Vagina (tissue), 2 donors: Measurements from ENCODE around the gene PTPRD.

Source experiments
- CTCF ChIP-seq, 3 experiments: fragments of 450-650 bp in 2 of 3; fragments of 200-600 bp in 1 of 3; sonication (generic) in 1 of 3; IDR thresholded peaks; one replicate each; pipeline ENCODE4 v1.5.1; 2017 to 2019; ENCODE audit warnings: antibody characterized with exemption in 3 of 3, mild to moderate bottlenecking in 2 of 3, moderate library complexity in 2 of 3
- POLR2AphosphoS5 ChIP-seq, 2 donors: sonication (generic); formaldehyde crosslinking; IDR thresholded peaks; one replicate each; pipeline ENCODE4 v1.9.0; 2017; ENCODE audit warnings: antibody characterized with exemption in 2 of 2, mild to moderate bottlenecking in 2 of 2, low read depth in 1 of 2; ENCODE audit not compliant: insufficient read depth in 1 of 2

GRCh38 chr9:10371824-10372223 lies 241.0 kb downstream of the PTPRD start:
- no peak for TF ChIP-seq POLR2AphosphoS5 (IDR thresholded peaks at IDR 0.05; ENCODE audit: insufficient read depth in 1 of 2, low read depth in 1 of 2)
- TF ChIP-seq CTCF (IDR thresholded peaks at IDR 0.05), result no peak
